ENCODE results near the gene AADACL2.

The AADACL2 gene, protein sequence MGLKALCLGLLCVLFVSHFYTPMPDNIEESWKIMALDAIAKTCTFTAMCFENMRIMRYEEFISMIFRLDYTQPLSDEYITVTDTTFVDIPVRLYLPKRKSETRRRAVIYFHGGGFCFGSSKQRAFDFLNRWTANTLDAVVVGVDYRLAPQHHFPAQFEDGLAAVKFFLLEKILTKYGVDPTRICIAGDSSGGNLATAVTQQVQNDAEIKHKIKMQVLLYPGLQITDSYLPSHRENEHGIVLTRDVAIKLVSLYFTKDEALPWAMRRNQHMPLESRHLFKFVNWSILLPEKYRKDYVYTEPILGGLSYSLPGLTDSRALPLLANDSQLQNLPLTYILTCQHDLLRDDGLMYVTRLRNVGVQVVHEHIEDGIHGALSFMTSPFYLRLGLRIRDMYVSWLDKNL

DNA sequence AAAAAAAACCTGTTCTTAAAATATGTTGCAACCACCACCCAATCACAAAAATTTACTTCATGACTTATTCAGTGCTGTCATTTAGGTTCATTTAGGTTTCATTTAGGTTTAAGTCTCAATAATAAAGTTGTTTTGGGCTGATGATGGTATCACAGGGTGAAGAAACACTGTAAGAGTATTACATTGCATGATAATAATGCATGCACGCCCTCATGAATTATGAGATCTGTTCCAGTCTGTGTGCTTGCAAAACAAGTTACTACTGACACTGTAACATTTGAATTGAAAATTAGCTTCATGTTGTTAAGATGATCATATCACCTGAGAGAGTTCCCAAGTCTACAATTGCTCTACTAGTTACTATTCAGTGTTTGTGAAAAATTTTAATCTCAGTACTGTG lies at the start of gene AADACL2:
TSS of gene AADACL2 (plus strand) at position 315 of the 400 bp plus-strand sequence. CDS start 109 bp downstream, outside the sequence.
- no peak for TF ChIP-seq CEBPB (IDR thresholded peaks at IDR 0.05)
- no peak for TF ChIP-seq EGR1 (IDR thresholded peaks at IDR 0.05)
- no peak for TF ChIP-seq RAD21 (IDR thresholded peaks at IDR 0.05; ENCODE audit: low read depth)
- TF ChIP-seq USF1 (IDR thresholded peaks at IDR 0.05): no peak
- TF ChIP-seq FOXM1 (IDR thresholded peaks at IDR 0.05; ENCODE audit: borderline replicate concordance, low read depth): no peak
- no peak for TF ChIP-seq ZBTB7A (IDR thresholded peaks at IDR 0.05; ENCODE audit: low read depth)
- TF ChIP-seq TAF1 (IDR thresholded peaks at IDR 0.05; ENCODE audit: low read depth): no peak
- no peak for TF ChIP-seq MAX (IDR thresholded peaks at IDR 0.05)
- no peak for TF ChIP-seq YY1 (IDR thresholded peaks at IDR 0.05; ENCODE audit: low read depth)
- no peak for TF ChIP-seq REST (IDR thresholded peaks at IDR 0.05; ENCODE audit: low read depth)
- no peak for TF ChIP-seq TCF12 (IDR thresholded peaks at IDR 0.05; ENCODE audit: low read depth)
- TF ChIP-seq CREB1 (IDR thresholded peaks at IDR 0.05; ENCODE audit: low read depth): no peak
- no peak for TF ChIP-seq EP300 (IDR thresholded peaks at IDR 0.05; ENCODE audit: borderline replicate concordance)
- no peak for TF ChIP-seq TEAD4 (IDR thresholded peaks at IDR 0.05)
- TF ChIP-seq NFIC (IDR thresholded peaks at IDR 0.05): no peak

- TF ChIP-seq EP300 (IDR thresholded peaks at IDR 0.05; ENCODE audit: borderline replicate concordance) (no peak), FOXM1 (IDR thresholded peaks at IDR 0.05; ENCODE audit: borderline replicate concordance, low read depth) (no peak), CREB1 (IDR thresholded peaks at IDR 0.05; ENCODE audit: low read depth) (no peak), RAD21 (IDR thresholded peaks at IDR 0.05; ENCODE audit: low read depth) (no peak), ZBTB7A (IDR thresholded peaks at IDR 0.05; ENCODE audit: low read depth) (no peak), MAX (IDR thresholded peaks at IDR 0.05) (no peak), TAF1 (IDR thresholded peaks at IDR 0.05; ENCODE audit: low read depth) (no peak), CEBPB (IDR thresholded peaks at IDR 0.05) (no peak), EGR1 (IDR thresholded peaks at IDR 0.05) (no peak), USF1 (IDR thresholded peaks at IDR 0.05) (no peak)
Observed at GRCh38 chr3:151684094-151684493, 49.6 kb upstream of the AADACL2 start.

- TF ChIP-seq YY1 (IDR thresholded peaks at IDR 0.05; ENCODE audit: low read depth): no peak
- no peak for TF ChIP-seq REST (IDR thresholded peaks at IDR 0.05; ENCODE audit: low read depth)
- TF ChIP-seq TEAD4 (IDR thresholded peaks at IDR 0.05): no peak
- TF ChIP-seq NFIC (IDR thresholded peaks at IDR 0.05): no peak
- TF ChIP-seq TCF12 (IDR thresholded peaks at IDR 0.05; ENCODE audit: low read depth): no peak
Observed at GRCh38 chr3:151686257-151686656, 47.5 kb upstream of the AADACL2 start.

DNA sequence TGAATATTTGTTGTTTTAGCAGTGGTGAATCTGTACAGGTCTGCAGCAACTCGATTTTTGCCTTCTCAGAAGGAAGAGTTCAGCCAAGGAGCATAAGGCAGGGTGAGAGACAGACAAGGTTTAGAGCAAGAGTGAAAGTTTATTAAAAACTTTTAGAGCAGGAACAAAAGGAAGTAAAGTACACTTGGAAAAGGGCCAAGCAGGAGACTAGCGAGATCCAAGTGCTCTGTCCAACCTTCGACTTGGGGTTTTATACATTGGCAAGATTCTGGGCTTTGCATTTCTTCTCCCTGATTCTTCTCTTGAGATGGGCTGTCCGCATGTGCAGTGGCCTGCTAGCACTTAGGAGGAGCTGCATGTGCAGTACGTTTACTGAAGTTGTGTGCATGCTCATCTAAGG lies 46.7 kb upstream of the AADACL2 start:
- TF ChIP-seq REST (IDR thresholded peaks at IDR 0.05; ENCODE audit: low read depth): no peak
- TF ChIP-seq EP300 (IDR thresholded peaks at IDR 0.05; ENCODE audit: borderline replicate concordance): no peak
- TF ChIP-seq NFIC (IDR thresholded peaks at IDR 0.05): no peak
- TF ChIP-seq ZBTB7A (IDR thresholded peaks at IDR 0.05; ENCODE audit: low read depth): no peak
- no peak for TF ChIP-seq CEBPB (IDR thresholded peaks at IDR 0.05)
- no peak for TF ChIP-seq YY1 (IDR thresholded peaks at IDR 0.05; ENCODE audit: low read depth)
- TF ChIP-seq TCF12 (IDR thresholded peaks at IDR 0.05; ENCODE audit: low read depth): no peak
- TF ChIP-seq RAD21 (IDR thresholded peaks at IDR 0.05; ENCODE audit: low read depth): no peak
- TF ChIP-seq FOXM1 (IDR thresholded peaks at IDR 0.05; ENCODE audit: borderline replicate concordance, low read depth): no peak
- no peak for TF ChIP-seq EGR1 (IDR thresholded peaks at IDR 0.05)
- no peak for TF ChIP-seq USF1 (IDR thresholded peaks at IDR 0.05)
- no peak for TF ChIP-seq MAX (IDR thresholded peaks at IDR 0.05)
- no peak for TF ChIP-seq TEAD4 (IDR thresholded peaks at IDR 0.05)
- TF ChIP-seq CREB1 (IDR thresholded peaks at IDR 0.05; ENCODE audit: low read depth): no peak
- TF ChIP-seq TAF1 (IDR thresholded peaks at IDR 0.05; ENCODE audit: low read depth): no peak

Measured in Ishikawa (cell line).